SJSA1 (cell line): Measurements from ENCODE around the gene HSPB3. TPM values are rescaled to one million over a fixed set of nuclear protein-coding genes. Genes with fewer than 3 reads are reported as not detected.

Experiments used
- DNase-seq, 2 experiments: peaks; one replicate each; pipeline ENCODE4 v3.0.0-alpha.2; 2015 to 2020; ENCODE audit warnings: low spot score in 2 of 2, low read depth in 1 of 2
- H3K27ac ChIP-seq: fragments of 250-450 bp; sonication (Bioruptor Pico); 2 replicates; pipeline ENCODE4 v1.5.1; 2020; ENCODE audit warnings: mild to moderate bottlenecking, moderate library complexity
- H3K27me3 ChIP-seq: fragments of 250-450 bp; sonication (Bioruptor Pico); replicated peaks from 2 replicates; pipeline ENCODE4 v1.5.1; 2020; ENCODE audit warnings: mild to moderate bottlenecking, moderate library complexity
- H3K36me3 ChIP-seq: fragments of 250-450 bp; sonication (Bioruptor Pico); 2 replicates; pipeline ENCODE4 v1.5.1; 2020; ENCODE audit warnings: mild to moderate bottlenecking
- H3K4me1 ChIP-seq: fragments of 250-450 bp; sonication (Bioruptor Pico); replicated peaks from 2 replicates; pipeline ENCODE4 v1.6.1; 2021; ENCODE audit warnings: mild to moderate bottlenecking
- H3K4me3 ChIP-seq: fragments of 250-450 bp; sonication (Bioruptor Pico); 2 replicates; pipeline ENCODE4 v1.5.1; 2020; ENCODE audit warnings: mild to moderate bottlenecking
- H3K9me3 ChIP-seq: fragments of 250-450 bp; sonication (Bioruptor Pico); replicated peaks from 2 replicates; pipeline ENCODE4 v1.5.1; 2020; ENCODE audit warnings: mild to moderate bottlenecking
- total RNA-seq: library from RNA; depleted of rRNA; stranded (reverse); fragments of >200 nt; shearing (Covaris generic); gene quantifications from 2 replicates; pipeline ENCODE4 v1.2.3, GENCODE V29; 2014

Gene HSPB3
- total RNA-seq, 1 experiment from 2014 or later, result 15.5 TPM

DNA sequence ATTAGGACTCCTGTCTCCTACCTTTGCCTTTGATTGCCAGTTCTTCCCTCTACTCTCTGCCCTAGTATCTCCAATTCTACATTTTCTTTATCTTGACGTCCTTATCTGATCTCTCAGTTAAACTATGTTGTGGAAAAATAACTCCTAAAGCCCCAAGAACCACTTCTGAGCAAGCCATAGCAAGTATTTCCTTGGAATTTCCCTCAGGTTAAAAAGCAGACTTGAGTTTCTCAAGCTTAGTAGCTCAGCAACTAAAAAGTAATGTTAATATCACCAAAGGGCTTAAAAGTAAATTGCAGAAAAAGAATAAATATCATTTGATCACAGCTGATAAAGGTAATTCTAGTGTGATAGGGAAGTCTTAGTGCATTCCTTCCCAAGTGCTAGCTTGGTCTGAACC, 13.2 kb upstream of the HSPB3 start:
- no peaks in the 10 kb centered on the region for H3K4me1 ChIP-seq
- H3K27ac ChIP-seq, result no peak overlapping the region
- DNase-seq, result no peak
- H3K27me3 ChIP-seq, result no peaks in the 10 kb centered on the region
- H3K4me3 ChIP-seq, result no peak overlapping the region
- H3K9me3 ChIP-seq, result no peaks in the 10 kb centered on the region
- H3K36me3 ChIP-seq, result no peaks in the 10 kb centered on the region

- no peaks in the 10 kb centered on the region for H3K4me1 ChIP-seq
- H3K27me3 ChIP-seq, result no peaks in the 10 kb centered on the region
- H3K36me3 ChIP-seq, result no peaks in the 10 kb centered on the region
- no peaks in the 10 kb centered on the region for H3K9me3 ChIP-seq
- no peak overlapping the region for H3K27ac ChIP-seq
- H3K4me3 ChIP-seq, result no peak overlapping the region
- peak in 1 of 2 experiments; percentile 30 for DNase-seq
Observed at GRCh38 chr5:54443270-54443669, 12.2 kb upstream of the HSPB3 start.

DNA sequence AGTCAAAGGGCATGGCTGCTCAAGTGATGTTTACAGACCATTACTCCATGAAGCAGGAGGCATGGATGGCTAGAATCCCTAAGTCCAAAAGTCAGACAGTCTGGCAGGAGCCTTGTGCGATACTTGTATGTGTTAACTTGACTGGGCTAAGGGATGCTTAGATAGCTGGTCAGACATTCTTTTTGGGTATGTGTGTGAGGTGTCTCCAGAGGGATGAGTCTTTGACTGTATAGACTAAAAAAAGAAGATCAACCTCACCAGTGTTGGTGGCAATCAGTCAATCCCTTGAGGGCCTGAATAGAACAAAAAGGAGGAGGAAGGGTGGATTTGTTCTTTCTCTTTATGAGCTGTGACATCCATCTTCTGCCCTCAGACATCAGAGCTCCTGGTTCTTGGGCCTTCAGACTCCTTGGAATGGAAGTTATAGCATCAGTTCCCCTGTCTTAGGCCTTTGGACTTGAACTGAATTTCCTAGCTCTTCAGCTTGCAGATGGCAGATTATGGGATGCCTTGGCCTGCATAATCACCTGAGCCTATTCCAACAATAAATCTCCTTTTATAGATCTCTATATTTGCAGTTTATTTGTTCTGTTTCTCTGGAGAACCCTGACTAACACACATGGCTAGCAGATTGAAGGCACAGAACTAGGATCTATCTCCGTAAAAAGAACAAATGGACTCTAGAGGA, 9.7 kb upstream of the HSPB3 start:
- H3K4me1 ChIP-seq, result no peaks in the 10 kb centered on the region
- no peaks in the 10 kb centered on the region for H3K27me3 ChIP-seq
- H3K27ac ChIP-seq, result no peak overlapping the region
- no peaks in the 10 kb centered on the region for H3K36me3 ChIP-seq
- no peaks in the 10 kb centered on the region for H3K9me3 ChIP-seq
- no peak for DNase-seq
- no peak overlapping the region for H3K4me3 ChIP-seq

DNA sequence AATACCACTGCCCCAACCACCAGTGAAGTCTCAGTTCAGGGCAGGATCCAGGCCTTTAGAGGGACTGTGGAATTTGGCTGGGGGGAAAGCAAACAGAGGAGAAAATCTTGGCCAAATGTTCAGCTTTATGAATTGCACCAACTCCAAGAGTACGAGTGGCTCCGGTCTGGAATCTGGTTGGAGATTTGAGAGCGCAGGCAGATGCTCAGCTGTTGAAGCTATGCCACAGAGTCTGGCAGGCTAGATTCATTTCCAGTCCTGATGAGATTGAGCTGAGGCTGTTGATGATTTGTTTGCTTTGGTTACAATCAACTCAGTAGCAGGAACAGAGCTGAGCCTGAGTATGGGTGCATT, 9.1 kb upstream of the HSPB3 start:
- Histone ChIP-seq H3K27me3 (no peaks in the 10 kb centered on the region), H3K9me3 (no peaks in the 10 kb centered on the region), H3K36me3 (no peaks in the 10 kb centered on the region), H3K4me3 (no peak overlapping the region), H3K4me1 (no peaks in the 10 kb centered on the region), H3K27ac (no peak overlapping the region)
- DNase-seq, result no peak

DNA sequence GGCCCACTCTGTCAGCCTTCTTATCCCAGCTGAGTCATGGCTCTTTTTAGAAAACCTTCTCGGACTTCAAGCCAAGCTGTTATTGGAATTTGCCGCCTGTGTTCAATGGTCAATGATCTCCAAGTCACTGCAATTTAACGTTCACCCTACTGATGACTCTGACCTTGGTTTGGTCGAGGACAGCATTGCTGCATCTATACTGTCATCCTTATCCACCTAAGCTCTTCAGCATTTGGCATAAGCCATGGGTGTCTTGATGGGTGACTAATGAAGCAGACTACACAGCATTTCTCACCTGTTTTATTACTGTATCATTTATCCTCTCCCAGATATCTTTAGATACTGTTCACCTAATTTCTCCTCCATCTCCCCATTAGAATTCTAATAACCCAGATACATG, 5.6 kb upstream of the HSPB3 start:
- no peak overlapping the region for H3K4me3 ChIP-seq
- no peak for DNase-seq
- no peaks in the 10 kb centered on the region for H3K9me3 ChIP-seq
- no peaks in the 10 kb centered on the region for H3K36me3 ChIP-seq
- no peak overlapping the region for H3K27ac ChIP-seq
- H3K4me1 ChIP-seq, result peaks cover 7% of the 10 kb centered on the region
- H3K27me3 ChIP-seq, result no peaks in the 10 kb centered on the region

- H3K9me3 ChIP-seq, result no peaks in the 10 kb centered on the region
- no peak overlapping the region for H3K27ac ChIP-seq
- DNase-seq, result no peak
- no peak overlapping the region for H3K4me3 ChIP-seq
- no peaks in the 10 kb centered on the region for H3K36me3 ChIP-seq
- H3K4me1 ChIP-seq, result peaks cover 13% of the 10 kb centered on the region
- no peaks in the 10 kb centered on the region for H3K27me3 ChIP-seq
Observed at GRCh38 chr5:54450542-54450941, 5.0 kb upstream of the HSPB3 start.

- H3K9me3 ChIP-seq, result no peaks in the 10 kb centered on the region
- no peak overlapping the region for H3K4me3 ChIP-seq
- H3K36me3 ChIP-seq, result no peaks in the 10 kb centered on the region
- peaks cover 32% of the 10 kb centered on the region for H3K4me1 ChIP-seq
- H3K27me3 ChIP-seq, result no peaks in the 10 kb centered on the region
- no peak overlapping the region for H3K27ac ChIP-seq
- DNase-seq, result no peak
Observed at GRCh38 chr5:54453046-54453445, 2.5 kb upstream of the HSPB3 start.

DNA sequence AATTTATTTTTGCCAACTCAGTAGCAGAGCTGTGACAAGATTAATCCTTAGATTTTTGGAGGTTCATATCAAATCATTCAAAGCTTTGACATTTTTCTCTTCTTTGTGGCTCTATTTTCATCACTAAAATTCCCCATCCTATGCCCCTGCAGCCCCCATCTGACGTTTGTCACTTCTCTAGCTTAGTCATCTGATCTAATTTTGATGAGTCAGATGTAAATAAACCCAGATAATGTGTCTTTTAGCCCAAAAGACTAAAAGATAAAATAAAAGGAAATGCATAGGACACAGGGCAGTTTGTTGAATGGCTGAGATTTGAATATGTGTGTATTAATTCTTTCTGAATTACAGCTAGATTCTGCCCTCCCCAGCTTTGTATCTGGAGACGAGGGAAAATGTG, 897 bp upstream of the HSPB3 start:
- Histone ChIP-seq H3K4me1 (peaks cover 37% of the 10 kb centered on the region), H3K4me3 (no peak overlapping the region), H3K36me3 (no peaks in the 10 kb centered on the region), H3K27me3 (no peaks in the 10 kb centered on the region), H3K9me3 (no peaks in the 10 kb centered on the region), H3K27ac (peak overlapping the region; percentile 70)
- DNase-seq, result peak in 1 of 2 experiments; percentile 47

GRCh38 chr5:54457094-54457862, 1.8 kb downstream of the HSPB3 start:
- Histone ChIP-seq H3K4me1 (peaks cover 45% of the 10 kb centered on the region), H3K27me3 (no peaks in the 10 kb centered on the region), H3K9me3 (no peaks in the 10 kb centered on the region), H3K36me3 (no peaks in the 10 kb centered on the region), H3K4me3 (peak overlapping the region; percentile 7; the same call in 1 of the 2 replicates), H3K27ac (peak overlapping the region; percentile 70)
- DNase-seq, result peak; percentile 66 to 73

- H3K9me3 ChIP-seq, result 0 out of 2 replicates have a peak, but pooled peaks cover 2% of the 10 kb centered on the region
- H3K4me1 ChIP-seq, result peaks cover 45% of the 10 kb centered on the region
Observed at GRCh38 chr5:54458221-54458620, 2.7 kb downstream of the HSPB3 start.

DNA sequence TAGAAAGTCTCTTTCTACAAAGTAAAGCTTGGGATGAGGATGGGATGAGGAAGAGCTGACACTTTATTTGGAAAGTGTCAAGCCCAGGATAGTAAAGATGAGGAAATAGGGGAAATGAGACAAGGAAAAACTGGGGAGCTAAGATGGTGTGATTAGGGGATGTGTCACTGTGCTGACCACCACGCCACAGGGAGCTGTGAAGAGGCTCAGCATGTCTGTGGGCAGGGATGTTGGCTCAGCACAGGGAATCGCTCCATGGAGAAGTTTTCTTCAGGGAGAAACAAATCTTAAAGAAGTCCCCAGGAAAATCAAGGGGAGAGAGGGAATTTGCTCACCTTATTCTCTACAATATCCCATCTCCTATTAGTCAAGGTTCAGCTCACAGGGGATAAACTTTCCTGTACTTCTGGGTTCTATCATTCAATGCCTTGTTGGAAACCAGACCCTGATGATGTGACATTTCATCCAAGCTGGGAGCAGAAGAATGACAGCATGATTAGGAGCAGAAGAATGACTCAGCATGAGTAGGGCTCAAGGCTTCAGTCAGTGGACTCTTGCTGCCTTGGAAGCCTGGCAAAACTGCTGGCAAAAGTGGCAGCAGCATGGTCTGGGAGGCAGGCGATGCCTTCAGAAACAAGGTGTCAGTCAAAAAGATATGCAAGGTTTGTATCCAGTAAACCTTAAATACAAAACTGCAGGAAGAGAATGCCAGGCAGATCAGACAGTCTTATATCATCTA, 4.9 kb downstream of the HSPB3 start:
- Histone ChIP-seq H3K27me3 (no peaks in the 10 kb centered on the region), H3K9me3 (0 out of 2 replicates have a peak, but pooled peaks cover 2% of the 10 kb centered on the region), H3K4me1 (peaks cover 34% of the 10 kb centered on the region), H3K36me3 (no peaks in the 10 kb centered on the region), H3K27ac (no peak overlapping the region), H3K4me3 (no peak overlapping the region)
- peak in 1 of 2 experiments; percentile 9 for DNase-seq

More at GRCh38 chr5:54458221-54458620, 2.7 kb downstream of the HSPB3 start:
- H3K4me3 ChIP-seq, result no peak overlapping the region
- H3K27ac ChIP-seq, result peak overlapping the region; percentile 70; the same call in 1 of the 2 replicates
- no peaks in the 10 kb centered on the region for H3K36me3 ChIP-seq
- peak in 1 of 2 experiments; percentile 5 for DNase-seq
- no peaks in the 10 kb centered on the region for H3K27me3 ChIP-seq

GRCh38 chr5:54462281-54462680, 6.8 kb downstream of the HSPB3 start:
- H3K4me3 ChIP-seq, result no peak overlapping the region
- H3K4me1 ChIP-seq, result peaks cover 18% of the 10 kb centered on the region
- no peak for DNase-seq
- no peak overlapping the region for H3K27ac ChIP-seq
- H3K27me3 ChIP-seq, result no peaks in the 10 kb centered on the region
- H3K36me3 ChIP-seq, result no peaks in the 10 kb centered on the region
- 0 out of 2 replicates have a peak, but pooled peaks cover 2% of the 10 kb centered on the region for H3K9me3 ChIP-seq

DNA sequence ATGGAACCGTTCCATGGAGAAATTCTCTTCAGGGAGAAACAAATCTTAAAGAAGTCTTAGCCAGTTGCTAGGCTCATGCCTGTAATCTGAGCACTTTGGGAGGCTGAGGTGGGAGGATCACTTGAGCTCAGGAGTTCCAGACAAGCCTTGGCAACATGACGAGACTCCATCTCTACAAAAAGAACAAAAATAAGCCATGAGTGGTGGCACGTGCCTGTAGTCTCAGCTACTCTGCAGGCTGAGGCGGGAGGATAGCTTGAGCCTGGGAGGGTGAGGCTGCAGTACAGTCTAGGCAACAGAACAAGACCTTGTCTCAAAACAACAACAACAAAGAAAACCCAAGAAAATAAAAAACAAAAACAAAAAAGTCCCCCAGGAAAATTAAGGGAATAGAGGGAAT, 8.2 kb downstream of the HSPB3 start:
- Histone ChIP-seq H3K9me3 (0 out of 2 replicates have a peak, but pooled peaks cover 2% of the 10 kb centered on the region), H3K27ac (no peak overlapping the region), H3K36me3 (no peaks in the 10 kb centered on the region), H3K27me3 (no peaks in the 10 kb centered on the region), H3K4me1 (peaks cover 8% of the 10 kb centered on the region; the same call in 1 of the 2 replicates), H3K4me3 (no peak overlapping the region)
- no peak for DNase-seq

DNA sequence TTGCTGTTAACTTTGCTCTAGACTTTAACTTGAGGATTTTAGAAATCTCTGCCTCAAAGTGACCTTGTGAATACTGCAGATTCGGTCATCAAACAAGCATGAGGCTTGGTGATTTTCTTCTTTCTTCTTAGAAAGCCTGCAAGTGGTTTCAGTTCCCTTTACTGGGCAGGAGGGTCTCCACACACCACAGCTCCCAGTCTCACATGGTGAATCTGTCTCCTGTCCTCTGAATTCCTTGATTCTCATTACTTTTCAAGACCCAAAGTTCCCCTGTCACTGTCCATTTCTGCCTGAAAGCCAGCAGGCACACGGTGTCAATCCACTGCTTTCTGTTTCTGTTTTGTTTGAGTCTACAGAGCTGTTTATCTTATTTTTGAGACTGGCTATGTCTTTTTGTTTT, 14.1 kb downstream of the HSPB3 start:
- Histone ChIP-seq H3K9me3 (no peaks in the 10 kb centered on the region), H3K27ac (peak overlapping the region; percentile 45)
- DNase-seq, result peak in 1 of 2 experiments; percentile 48

More for the DNA sequence above, 14.1 kb downstream of the HSPB3 start:
- Histone ChIP-seq H3K36me3 (no peaks in the 10 kb centered on the region), H3K27me3 (no peaks in the 10 kb centered on the region), H3K4me3 (peak overlapping the region; percentile 25), H3K4me1 (peaks cover 8% of the 10 kb centered on the region; the same call in 1 of the 2 replicates)
